GM19025 (cell line): ENCODE data around the gene SLC25A19.
A peak's percentile ranks its signal among the peaks of the same experiment; 100 is the strongest.
"Not testable (repeated sequence)": the region's sequence is repeated elsewhere in the genome, so short reads cannot be mapped to it uniquely, and the experiment has no call there.

Experiments used
- ATAC-seq: cut with Tn5 transposase; IDR thresholded peaks from one replicate; pipeline ENCODE4 v1.9.1; 2021; ENCODE audit warnings: mild to moderate bottlenecking, low read depth, moderate library complexity; ENCODE audit not compliant: unreplicated experiment

Gene SLC25A19

GRCh38 chr17:75307957-75308731 is 18.9 kb upstream of the SLC25A19 start:
- ATAC-seq, result no peak

GRCh38 chr17:75301502-75302206 is 12.4 kb upstream of the SLC25A19 start:
- ATAC-seq, result no peak

GRCh38 chr17:75301049-75301448 is 11.8 kb upstream of the SLC25A19 start:
- ATAC-seq, result no peak

GRCh38 chr17:75300280-75300679 is 11.0 kb upstream of the SLC25A19 start:
- ATAC-seq, result no peak

GRCh38 chr17:75295201-75296158 is 6.2 kb upstream of the SLC25A19 start:
- ATAC-seq, result peak; percentile 52

- ATAC-seq, result not testable (repeated sequence)
Observed at GRCh38 chr17:75292810-75293448, 3.7 kb upstream of the SLC25A19 start.

- no peak for ATAC-seq
Observed at GRCh38 chr17:75289832-75290337, 652 bp upstream of the SLC25A19 start.

GRCh38 chr17:75288770-75289114 is 491 bp downstream of the SLC25A19 start:
- peak; percentile 2 for ATAC-seq

GRCh38 chr17:75288359-75288758 is 874 bp downstream of the SLC25A19 start:
- ATAC-seq, result no peak

- no peak for ATAC-seq
Observed at GRCh38 chr17:75287221-75287620, 2.0 kb downstream of the SLC25A19 start.

- ATAC-seq, result no peak
Observed at GRCh38 chr17:75285123-75285522, 4.1 kb downstream of the SLC25A19 start.

GRCh38 chr17:75280189-75280588 is 9.0 kb downstream of the SLC25A19 start:
- ATAC-seq, result not testable (repeated sequence)

- no peak for ATAC-seq
Observed at GRCh38 chr17:75277664-75278071, 11.6 kb downstream of the SLC25A19 start.

GRCh38 chr17:75273977-75274708 is 15.1 kb downstream of the SLC25A19 start:
- ATAC-seq, result no peak

GRCh38 chr17:75272848-75273184 is 16.4 kb downstream of the SLC25A19 start:
- ATAC-seq, result no peak

GRCh38 chr17:75271955-75272847 is 17.0 kb downstream of the SLC25A19 start:
- no peak for ATAC-seq

- peak; percentile 78 for ATAC-seq
Observed at GRCh38 chr17:75271233-75271954, 17.8 kb downstream of the SLC25A19 start.

GRCh38 chr17:75270966-75271232 is 18.3 kb downstream of the SLC25A19 start, which contains the start of gene MIF4GD:
Gene MIF4GD (minus strand): TSS chr17:75271231. CDS start chr17:75270195, 1,036 bp downstream.
- ATAC-seq, result no peak
